H1 (cell line): Measurements from ENCODE around the gene GEMIN7. TPM values are rescaled to one million over a fixed set of nuclear protein-coding genes. Genes with fewer than 3 reads are reported as not detected.
A peak's percentile ranks its signal among the peaks of the same experiment; 100 is the strongest.

ENCODE experiments used
- ASH2L ChIP-seq: fragments of 200-600, 300-600 bp; sonication (generic); IDR thresholded peaks from one replicate; pipeline ENCODE4 v1.7.1; 2017; ENCODE audit warnings: low read length
- ATF3 ChIP-seq: IDR thresholded peaks from 2 replicates; pipeline ENCODE4 v1.6.1; 2011; ENCODE audit warnings: low read depth, mild to moderate bottlenecking, low read length; ENCODE audit not compliant: insufficient read depth
- CREB1 ChIP-seq: IDR thresholded peaks from 2 replicates; pipeline ENCODE4 v1.6.1; 2012; ENCODE audit warnings: inconsistent platforms
- CTBP2 ChIP-seq: IDR thresholded peaks from 2 replicates; pipeline ENCODE4 v1.7.0; 2011; ENCODE audit warnings: borderline replicate concordance, mild to moderate bottlenecking, moderate library complexity, mixed read lengths, low read length; ENCODE audit not compliant: insufficient read depth, insufficient read length
- EGR1 ChIP-seq: IDR thresholded peaks from 2 replicates; pipeline ENCODE4 v1.6.1; 2011; ENCODE audit warnings: low read depth, low read length, borderline replicate concordance
- JUN ChIP-seq: IDR thresholded peaks from 2 replicates; pipeline ENCODE4 v1.6.1; 2011; ENCODE audit warnings: low read depth, mild to moderate bottlenecking, improper control_type of control experiment, low read length
- MAFK ChIP-seq: IDR thresholded peaks from 2 replicates; pipeline ENCODE4 v1.6.1; 2012; ENCODE audit warnings: low read depth, mild to moderate bottlenecking, improper control_type of control experiment, low read length
- PHF8 ChIP-seq: fragments of 200-600 bp; sonication (generic); conservative IDR thresholded peaks from 2 replicates; pipeline ENCODE4 v1.7.1; 2012; ENCODE audit warnings: low read depth, mild to moderate bottlenecking, inconsistent platforms, low read length, moderate library complexity
- POLR2A ChIP-seq, 2 experiments: IDR thresholded peaks; 1 replicate in 1 of 2; 2 replicates in 1 of 2; pipeline ENCODE4 v1.6.1; 2011; ENCODE audit warnings: low read depth in 2 of 2, low read length in 2 of 2, mild to moderate bottlenecking in 2 of 2; ENCODE audit errors: control extremely low read depth in 1 of 2
- SIN3A ChIP-seq, 2 experiments: IDR thresholded peaks in 1 of 2; conservative IDR thresholded peaks in 1 of 2; 2 replicates each; pipeline ENCODE4 v1.6.1; 2011 to 2012; ENCODE audit warnings: low read length in 2 of 2, improper control_type of control experiment in 1 of 2, low read depth in 1 of 2, mild to moderate bottlenecking in 1 of 2
- SP1 ChIP-seq: IDR thresholded peaks from 2 replicates; pipeline ENCODE4 v1.6.1; 2011; ENCODE audit warnings: low read depth, low read length
- SP2 ChIP-seq: IDR thresholded peaks from 2 replicates; pipeline ENCODE4 v1.6.1; 2012; ENCODE audit warnings: mild to moderate bottlenecking, low read length, inconsistent platforms
- SP4 ChIP-seq: IDR thresholded peaks from 2 replicates; pipeline ENCODE4 v1.6.1; 2012; ENCODE audit warnings: low read length, inconsistent platforms
- TAF1 ChIP-seq: IDR thresholded peaks from 2 replicates; pipeline ENCODE4 v1.6.1; 2011; ENCODE audit warnings: mild to moderate bottlenecking, low read depth, low read length
- TAF7 ChIP-seq: optimal IDR thresholded peaks from 2 replicates; pipeline ENCODE3; 2011; ENCODE audit warnings: low read depth, mild to moderate bottlenecking, inconsistent platforms, low read length, moderate library complexity, borderline replicate concordance
- TBP ChIP-seq: IDR thresholded peaks from 2 replicates; pipeline ENCODE4 v1.6.1; 2011; ENCODE audit warnings: low read depth, low read length, improper control_type of control experiment
- TCF12 ChIP-seq: IDR thresholded peaks from 2 replicates; pipeline ENCODE4 v1.6.1; 2011; ENCODE audit warnings: low read depth, mild to moderate bottlenecking, low read length
- TEAD4 ChIP-seq: IDR thresholded peaks from 2 replicates; pipeline ENCODE4 v1.6.1; 2012; ENCODE audit warnings: low read depth, low read length, inconsistent platforms, mixed read lengths
- YY1 ChIP-seq: IDR thresholded peaks from 2 replicates; pipeline ENCODE4 v1.6.1; 2011; ENCODE audit warnings: low read depth, mild to moderate bottlenecking, low read length
- ZNF274 ChIP-seq: IDR thresholded peaks from 2 replicates; pipeline ENCODE4 v1.7.0; 2012; ENCODE audit warnings: low read length, borderline replicate concordance; ENCODE audit errors: extremely low read depth
- polyA plus RNA-seq, 7 experiments: library from polyadenylated mRNA; depleted of rRNA in 3 of 7; stranded (reverse) in 5 of 7; unstranded in 2 of 7; fragments of >200 nt in 5 of 7; fragments of 200-250 nt in 2 of 7; gene quantifications; 1 replicate in 5 of 7; 2 replicates in 1 of 7; 4 replicates in 1 of 7; pipeline versions ENCODE4 v1.2.1 to v1.2.3, GENCODE V29; 2011 to 2013; ENCODE audit warnings: missing spikeins in 2 of 7, mixed read lengths in 2 of 7
- total RNA-seq: library from RNA; stranded (reverse); fragmentation: NEBNext Ultra II Directional; extraction: Animal tissue kit (Norgen Biotek cat#: 25700); gene quantifications from 2 replicates; pipeline ENCODE4 v1.2.1, GENCODE V29; 2021
- TF ChIP-seq, protein P1 (sequence below): IDR thresholded peaks from 2 replicates; pipeline ENCODE4 v1.6.1; 2012; ENCODE audit warnings: inconsistent platforms

The GEMIN7 gene
- total and polyA plus RNA-seq, 2 of the 8 experiments (the other 6 are each of a cell fraction or from before 2014, with no cell fraction given), result 48.0 to 91.6 TPM

- no peak for TF ChIP-seq ZNF274
- TF ChIP-seq, protein P1, sequence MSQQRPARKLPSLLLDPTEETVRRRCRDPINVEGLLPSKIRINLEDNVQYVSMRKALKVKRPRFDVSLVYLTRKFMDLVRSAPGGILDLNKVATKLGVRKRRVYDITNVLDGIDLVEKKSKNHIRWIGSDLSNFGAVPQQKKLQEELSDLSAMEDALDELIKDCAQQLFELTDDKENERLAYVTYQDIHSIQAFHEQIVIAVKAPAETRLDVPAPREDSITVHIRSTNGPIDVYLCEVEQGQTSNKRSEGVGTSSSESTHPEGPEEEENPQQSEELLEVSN, result peak; percentile 50
- peak; percentile 100 for TF ChIP-seq ASH2L
- 0 out of 2 replicates have a peak, but pooled peaks have one; percentile 24 for TF ChIP-seq EGR1
- no peak for TF ChIP-seq ATF3
- TF ChIP-seq JUN, result no peak
- no peak for TF ChIP-seq MAFK
- no peak for TF ChIP-seq SP2
- no peak for TF ChIP-seq CTBP2
- peak; percentile 10 to 78; a peak in 1 of 4 replicates for TF ChIP-seq SIN3A (conservative IDR thresholded peaks at IDR 0.05 in 1 of 2, IDR thresholded peaks at IDR 0.05 in 1 of 2; ENCODE audit: low read depth in 1 of 2, low read length in 2 of 2)
- TF ChIP-seq TAF7, result peak; percentile 85
- TF ChIP-seq TAF1, result peak; percentile 78
- TF ChIP-seq CREB1, result peak; percentile 62; the same call in 1 of the 2 replicates
- peak; percentile 73 for TF ChIP-seq PHF8
- TF ChIP-seq TCF12, result peak; percentile 68; the same call in 1 of the 2 replicates
- TF ChIP-seq POLR2A (IDR thresholded peaks at IDR 0.05; ENCODE audit: control extremely low read depth in 1 of 2, low read depth in 2 of 2, low read length in 2 of 2), result no peak; a peak in 1 of 3 replicates
- 0 out of 2 replicates have a peak, but pooled peaks have one; percentile 50 for TF ChIP-seq TEAD4
- TF ChIP-seq TBP, result no peak; the same call in none of the 2 replicates
- 0 out of 2 replicates have a peak, but pooled peaks have one; percentile 16 for TF ChIP-seq YY1
- peak; percentile 87; the same call in 1 of the 2 replicates for TF ChIP-seq SP4
- TF ChIP-seq SP1, result peak; percentile 88; the same call in 1 of the 2 replicates
- TF ChIP-seq, all 59 proteins: peak for 19
These were observed 14.0 kb downstream of the GEMIN7 start, which contains the start of gene PPP1R37 (continued) for GRCh38 chr19:45092747-45093678.
